Activated CD8-positive, alpha-beta memory T cell treated with anti-CD3 and anti-CD28 coated beads, Interleukin-2, amount 50 U/mL, for 48 hours (primary cell): ENCODE results near the gene EDN1.
"Not testable (repeated sequence)": the region's sequence is repeated elsewhere in the genome, so short reads cannot be mapped to it uniquely, and the experiment has no call there.

ENCODE experiments used
- DNase-seq: peaks from one replicate; pipeline ENCODE4 v3.0.0-alpha.2; 2020

The EDN1 gene

DNA sequence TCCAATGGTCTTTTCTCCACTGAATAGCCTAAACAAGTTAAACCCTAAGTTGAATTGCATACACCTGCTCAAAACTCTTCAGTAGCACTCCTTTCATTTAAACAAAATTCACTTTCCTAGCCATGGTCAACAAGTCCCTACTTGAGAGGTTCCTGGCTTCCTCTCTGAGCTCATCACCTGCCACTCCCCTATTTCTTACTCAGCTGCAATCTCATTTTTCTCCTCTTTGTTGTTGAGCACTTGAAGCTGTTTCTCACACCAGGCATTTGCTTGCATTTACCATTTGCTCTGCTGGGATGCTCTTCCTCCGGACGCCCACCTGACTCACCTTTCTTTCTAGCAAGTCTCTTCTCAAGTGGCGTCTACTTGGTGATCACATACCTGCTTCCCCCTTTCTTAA is 38.5 kb downstream of the EDN1 start:
- no peak for DNase-seq

DNA sequence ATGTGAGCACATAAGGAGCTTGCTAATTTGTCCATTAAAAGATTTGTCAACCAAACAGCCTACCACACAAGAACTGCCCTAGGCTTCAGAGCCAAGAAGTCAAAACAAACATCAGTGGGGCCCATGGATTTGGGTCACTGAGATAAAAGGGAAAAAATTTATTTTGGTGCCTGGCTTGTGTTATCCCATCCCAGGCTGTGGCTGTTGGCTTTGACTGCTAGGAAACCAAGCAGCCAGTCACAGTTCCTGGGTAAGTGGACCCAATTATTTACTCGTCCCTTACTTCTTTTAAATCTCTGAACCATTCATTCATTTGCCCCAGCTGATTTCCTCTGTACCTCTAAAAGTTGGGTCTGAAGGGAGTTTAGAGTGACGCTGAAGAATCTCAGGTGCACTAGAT is 41.3 kb downstream of the EDN1 start:
- no peak for DNase-seq

DNA sequence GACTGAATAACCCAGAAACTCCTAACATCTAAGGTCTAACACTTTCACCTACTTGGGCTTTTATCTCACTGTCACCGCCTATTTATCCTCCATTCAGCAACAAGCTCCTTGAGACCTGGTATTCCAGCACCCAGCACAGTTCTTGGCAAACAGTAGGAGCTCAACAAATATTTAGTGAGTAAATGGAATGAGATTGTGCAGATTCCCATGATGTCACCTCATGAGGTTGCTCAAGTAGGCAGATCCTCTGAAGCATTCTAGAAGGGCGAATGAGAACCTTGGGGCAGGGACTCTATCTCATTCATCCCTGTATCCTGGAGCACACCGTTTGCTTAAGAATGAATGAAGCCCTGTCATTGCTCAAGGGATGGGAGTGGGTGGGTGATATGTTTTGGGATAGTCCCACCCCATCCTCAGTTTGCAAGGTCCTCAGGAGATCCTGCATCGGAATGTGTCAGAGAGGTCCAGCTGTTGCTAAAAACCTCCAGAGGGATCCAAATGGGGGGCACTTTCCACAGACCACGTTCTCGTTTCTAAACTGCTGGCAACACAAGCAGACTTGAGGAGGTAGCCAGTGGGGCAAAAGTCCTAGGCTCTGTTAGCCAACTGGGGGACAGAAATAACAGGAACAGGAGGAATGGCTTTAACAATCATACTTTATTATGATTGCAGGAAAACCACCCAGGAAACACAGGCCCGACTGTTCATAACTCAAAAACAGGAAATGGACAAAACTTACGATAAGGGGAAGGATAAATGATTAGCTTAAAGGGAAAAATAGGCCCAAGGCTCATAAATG is 42.0 kb downstream of the EDN1 start:
- DNase-seq, result no peak

GRCh38 chr6:12332750-12333079 is 42.6 kb downstream of the EDN1 start:
- not testable (repeated sequence) for DNase-seq

- DNase-seq, result no peak
These were observed 43.0 kb downstream of the EDN1 start for GRCh38 chr6:12333128-12333527.

DNA sequence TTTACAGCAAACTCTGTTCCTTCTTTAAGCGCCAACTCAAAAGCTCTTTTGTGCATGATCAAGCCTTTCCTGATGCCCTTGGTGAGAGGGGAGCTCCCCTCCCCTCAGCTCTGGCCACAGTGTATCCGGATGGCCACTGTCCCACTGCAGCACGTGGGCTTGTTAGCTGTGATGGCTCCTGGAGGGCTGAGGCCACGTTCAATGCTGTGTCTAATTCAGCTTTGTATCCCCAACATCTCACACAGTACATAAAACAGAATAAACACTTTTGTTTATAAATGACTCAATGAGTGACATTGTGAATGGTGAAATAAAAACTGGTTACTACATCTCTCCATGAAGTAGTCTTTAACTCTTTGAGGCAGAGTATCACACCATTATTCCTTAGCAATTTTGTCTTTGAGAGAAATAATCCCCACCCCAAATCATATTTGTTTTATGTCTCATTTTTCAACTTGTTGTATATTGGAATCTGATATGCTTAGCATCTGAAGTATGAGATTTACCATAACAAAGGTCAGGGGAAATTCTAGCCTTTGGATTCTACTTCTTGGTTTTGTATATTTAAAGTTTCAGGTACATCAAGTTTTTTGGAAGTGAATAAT is 44.5 kb downstream of the EDN1 start:
- no peak for DNase-seq

- DNase-seq, result no peak
These were observed 45.0 kb downstream of the EDN1 start for GRCh38 chr6:12335131-12335527.

- DNase-seq, result no peak
These were observed 45.6 kb downstream of the EDN1 start for GRCh38 chr6:12335717-12336116.

- no peak for DNase-seq
These were observed 46.2 kb downstream of the EDN1 start for GRCh38 chr6:12336121-12336971.

- no peak for DNase-seq
These were observed 48.9 kb downstream of the EDN1 start for GRCh38 chr6:12339022-12339421.

DNA sequence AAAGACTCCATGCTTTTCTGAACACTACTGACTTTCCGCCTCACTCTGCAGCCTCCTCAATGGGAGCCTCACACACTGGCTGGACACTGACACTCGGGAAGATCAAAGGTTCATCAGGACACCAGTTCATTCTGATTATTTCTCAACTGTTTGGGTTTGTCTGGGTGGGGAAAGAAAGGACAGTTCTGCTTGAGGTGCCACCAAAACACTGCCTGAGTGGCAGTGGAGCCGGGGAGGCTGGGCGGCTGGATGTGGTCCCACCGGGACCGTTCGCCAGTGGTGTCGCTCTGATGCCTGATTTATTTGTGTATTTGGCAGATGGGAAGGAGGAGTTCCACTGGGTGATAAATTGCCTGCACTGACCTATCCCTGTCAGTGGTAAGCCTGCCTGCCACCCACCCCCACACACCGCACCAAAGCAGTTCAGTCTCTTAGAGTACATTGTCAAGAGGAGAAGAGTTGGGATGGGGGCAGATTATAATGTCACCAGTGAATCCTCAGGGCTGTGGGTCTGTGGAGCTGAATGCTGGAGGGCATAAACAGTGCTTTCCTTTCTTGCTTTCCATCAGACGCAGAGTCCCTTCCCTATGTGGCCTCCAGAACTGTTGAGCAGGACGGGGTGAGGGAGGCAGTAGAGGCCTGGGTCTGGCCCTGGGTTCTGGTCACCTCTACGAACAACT is 49.8 kb downstream of the EDN1 start:
- no peak for DNase-seq

- DNase-seq, result no peak
These were observed 50.3 kb downstream of the EDN1 start for GRCh38 chr6:12340488-12340818.

DNA sequence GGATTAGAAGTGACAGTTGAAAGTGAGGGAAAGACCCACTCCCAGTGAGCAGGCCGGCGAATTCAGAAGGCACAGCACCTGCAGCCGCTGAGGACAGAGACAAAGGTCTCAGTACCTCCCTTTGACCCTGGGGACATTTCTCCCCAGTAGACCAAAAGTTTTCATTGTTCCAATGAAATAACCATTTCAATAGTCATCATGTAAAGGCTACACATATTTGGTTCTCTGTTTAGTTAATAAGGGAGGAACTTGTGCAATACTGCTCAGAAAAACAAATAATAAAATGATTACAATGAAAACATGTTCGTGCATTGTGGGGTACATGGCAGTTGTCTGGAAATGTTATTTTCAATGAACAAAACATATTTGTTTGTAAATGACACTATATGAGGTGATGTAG is 52.5 kb downstream of the EDN1 start:
- DNase-seq, result no peak

DNA sequence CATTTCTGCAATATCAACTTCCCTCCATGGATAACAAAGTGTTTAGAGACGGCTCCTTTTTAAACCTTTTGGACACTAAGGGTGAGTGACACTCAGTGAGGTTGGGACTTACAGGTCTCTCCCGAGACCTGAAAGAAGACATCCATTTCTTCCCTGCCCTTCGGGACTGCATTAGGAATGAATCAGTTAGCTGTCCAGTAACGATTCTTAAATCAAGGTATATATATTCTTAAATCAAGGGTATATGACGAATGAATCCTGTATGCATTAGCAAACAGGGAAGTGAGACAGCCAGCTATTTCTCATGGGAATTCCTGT is 52.9 kb downstream of the EDN1 start:
- DNase-seq, result no peak

GRCh38 chr6:12343440-12344162 is 53.4 kb downstream of the EDN1 start:
- DNase-seq, result no peak

- DNase-seq, result no peak
These were observed 54.1 kb downstream of the EDN1 start for GRCh38 chr6:12344296-12344695.

GRCh38 chr6:12344961-12345693 is 55.0 kb downstream of the EDN1 start:
- no peak for DNase-seq

GRCh38 chr6:12345694-12346058 is 55.5 kb downstream of the EDN1 start:
- no peak for DNase-seq
